Measurements from ENCODE around the gene TBC1D1.

GRCh38 chr4:38075370-38076152, 184.7 kb downstream of the TBC1D1 start:
- TF ChIP-seq YY1 (IDR thresholded peaks at IDR 0.05; ENCODE audit: insufficient read depth, insufficient read length) (no peak), SUZ12 (IDR thresholded peaks at IDR 0.05; ENCODE audit: extremely low read depth, insufficient read depth, insufficient read length) (no peak), ZNF274 (IDR thresholded peaks at IDR 0.05; ENCODE audit: low read depth, low read length) (no peak)
